ENCODE measurements around the gene C2CD2.
"Not testable (repeated sequence)": the region's sequence is repeated elsewhere in the genome, so short reads cannot be mapped to it uniquely, and the experiment has no call there.

Gene C2CD2

GRCh38 chr21:41965461-41966013 lies 11.7 kb upstream of the C2CD2 start:
- H3K9ac ChIP-seq (ENCODE audit: low read depth, low read length), result no peak overlapping the region
- no peak overlapping the region for H3K27ac ChIP-seq (ENCODE audit: low read depth, low read length)
- peaks cover 8% of the 10 kb centered on the region for H3K4me1 ChIP-seq (ENCODE audit: insufficient read depth, low read length)
- no peaks in the 10 kb centered on the region for H3K9me3 ChIP-seq (ENCODE audit: insufficient read depth, low read depth, low read length)
- no peaks in the 10 kb centered on the region for H3K36me3 ChIP-seq (ENCODE audit: insufficient read depth, low read length)
- no peaks in the 10 kb centered on the region for H3K27me3 ChIP-seq (ENCODE audit: insufficient read depth, low read length)
- no peak overlapping the region for H3K4me3 ChIP-seq (ENCODE audit: low read length)
- WGBS, result 95% methylated on average over 10 of the region's 10 CpGs

GRCh38 chr21:41965045-41965444 lies 11.2 kb upstream of the C2CD2 start:
- Histone ChIP-seq H3K27ac (ENCODE audit: low read depth, low read length) (no peak overlapping the region), H3K4me1 (ENCODE audit: insufficient read depth, low read length) (peaks cover 8% of the 10 kb centered on the region), H3K9ac (ENCODE audit: low read depth, low read length) (no peak overlapping the region), H3K27me3 (ENCODE audit: insufficient read depth, low read length) (no peaks in the 10 kb centered on the region), H3K4me3 (ENCODE audit: low read length) (no peak overlapping the region), H3K9me3 (ENCODE audit: insufficient read depth, low read depth, low read length) (no peaks in the 10 kb centered on the region), H3K36me3 (ENCODE audit: insufficient read depth, low read length) (no peaks in the 10 kb centered on the region)
- 88% methylated on average over 5 of the region's 5 CpGs for WGBS

- Histone ChIP-seq H3K27me3 (ENCODE audit: insufficient read depth, low read length) (no peaks in the 10 kb centered on the region), H3K9me3 (ENCODE audit: insufficient read depth, low read depth, low read length) (no peaks in the 10 kb centered on the region), H3K4me3 (ENCODE audit: low read length) (no peak overlapping the region), H3K4me1 (ENCODE audit: insufficient read depth, low read length) (peaks cover 8% of the 10 kb centered on the region), H3K9ac (ENCODE audit: low read depth, low read length) (no peak overlapping the region), H3K36me3 (ENCODE audit: insufficient read depth, low read length) (no peaks in the 10 kb centered on the region), H3K27ac (ENCODE audit: low read depth, low read length) (no peak overlapping the region)
- WGBS, result 91% methylated on average over 8 of the region's 8 CpGs
Observed at GRCh38 chr21:41964171-41964570, 10.4 kb upstream of the C2CD2 start.

GRCh38 chr21:41962425-41962966 lies 8.7 kb upstream of the C2CD2 start:
- 0 out of 2 replicates have a peak, but pooled peaks cover 4% of the 10 kb centered on the region for H3K4me1 ChIP-seq (ENCODE audit: insufficient read depth, low read length)
- no peak overlapping the region for H3K9ac ChIP-seq (ENCODE audit: low read depth, low read length)
- no peaks in the 10 kb centered on the region for H3K9me3 ChIP-seq (ENCODE audit: insufficient read depth, low read depth, low read length)
- no peaks in the 10 kb centered on the region for H3K27me3 ChIP-seq (ENCODE audit: insufficient read depth, low read length)
- H3K27ac ChIP-seq (ENCODE audit: low read depth, low read length), result no peak overlapping the region
- 88% methylated on average over 11 of the region's 11 CpGs for WGBS
- H3K36me3 ChIP-seq (ENCODE audit: insufficient read depth, low read length), result no peaks in the 10 kb centered on the region
- H3K4me3 ChIP-seq (ENCODE audit: low read length), result no peak overlapping the region

GRCh38 chr21:41961753-41962152 lies 7.9 kb upstream of the C2CD2 start:
- WGBS, result 81% methylated on average over 8 of the region's 8 CpGs
- H3K27me3 ChIP-seq (ENCODE audit: insufficient read depth, low read length), result no peaks in the 10 kb centered on the region

GRCh38 chr21:41961282-41961701 lies 7.5 kb upstream of the C2CD2 start:
- 92% methylated on average over 14 of the region's 14 CpGs for WGBS
- Histone ChIP-seq H3K9me3 (ENCODE audit: insufficient read depth, low read depth, low read length) (no peaks in the 10 kb centered on the region), H3K4me3 (ENCODE audit: low read length) (no peak overlapping the region), H3K27ac (ENCODE audit: low read depth, low read length) (no peak overlapping the region), H3K9ac (ENCODE audit: low read depth, low read length) (no peak overlapping the region), H3K4me1 (ENCODE audit: insufficient read depth, low read length) (0 out of 2 replicates have a peak, but pooled peaks cover 4% of the 10 kb centered on the region), H3K27me3 (ENCODE audit: insufficient read depth, low read length) (no peaks in the 10 kb centered on the region), H3K36me3 (ENCODE audit: insufficient read depth, low read length) (no peaks in the 10 kb centered on the region)

More at GRCh38 chr21:41961753-41962152, 7.9 kb upstream of the C2CD2 start:
- H3K9me3 ChIP-seq (ENCODE audit: insufficient read depth, low read depth, low read length), result no peaks in the 10 kb centered on the region
- no peak overlapping the region for H3K4me3 ChIP-seq (ENCODE audit: low read length)
- H3K36me3 ChIP-seq (ENCODE audit: insufficient read depth, low read length), result no peaks in the 10 kb centered on the region
- H3K9ac ChIP-seq (ENCODE audit: low read depth, low read length), result no peak overlapping the region
- H3K4me1 ChIP-seq (ENCODE audit: insufficient read depth, low read length), result 0 out of 2 replicates have a peak, but pooled peaks cover 4% of the 10 kb centered on the region
- H3K27ac ChIP-seq (ENCODE audit: low read depth, low read length), result no peak overlapping the region

- Histone ChIP-seq H3K27ac (ENCODE audit: low read depth, low read length) (no peak overlapping the region), H3K9ac (ENCODE audit: low read depth, low read length) (no peak overlapping the region)
Observed at GRCh38 chr21:41960386-41960785, 6.6 kb upstream of the C2CD2 start.

GRCh38 chr21:41959697-41960096 lies 5.9 kb upstream of the C2CD2 start:
- not testable (repeated sequence) for H3K36me3 ChIP-seq (ENCODE audit: insufficient read depth, low read length); H3K4me3 ChIP-seq (ENCODE audit: low read length); H3K27ac ChIP-seq (ENCODE audit: low read depth, low read length); H3K9me3 ChIP-seq (ENCODE audit: insufficient read depth, low read depth, low read length); H3K27me3 ChIP-seq (ENCODE audit: insufficient read depth, low read length); H3K9ac ChIP-seq (ENCODE audit: low read depth, low read length); H3K4me1 ChIP-seq (ENCODE audit: insufficient read depth, low read length)
- 95% methylated on average over 11 of the region's 11 CpGs for WGBS

More at GRCh38 chr21:41960386-41960785, 6.6 kb upstream of the C2CD2 start:
- H3K27me3 ChIP-seq (ENCODE audit: insufficient read depth, low read length), result no peaks in the 10 kb centered on the region
- H3K4me3 ChIP-seq (ENCODE audit: low read length), result no peak overlapping the region
- 0 out of 2 replicates have a peak, but pooled peaks cover 4% of the 10 kb centered on the region for H3K4me1 ChIP-seq (ENCODE audit: insufficient read depth, low read length)
- H3K36me3 ChIP-seq (ENCODE audit: insufficient read depth, low read length), result no peaks in the 10 kb centered on the region
- 80% methylated on average over 8 of the region's 8 CpGs for WGBS
- no peaks in the 10 kb centered on the region for H3K9me3 ChIP-seq (ENCODE audit: insufficient read depth, low read depth, low read length)

GRCh38 chr21:41958886-41959563 lies 5.2 kb upstream of the C2CD2 start:
- H3K9ac ChIP-seq (ENCODE audit: low read depth, low read length), result no peak overlapping the region

GRCh38 chr21:41957991-41958766 lies 4.4 kb upstream of the C2CD2 start:
- H3K9ac ChIP-seq (ENCODE audit: low read depth, low read length), result no peak overlapping the region
- 85% methylated on average over 24 of the region's 24 CpGs for WGBS
- 0 out of 2 replicates have a peak, but pooled peaks cover 4% of the 10 kb centered on the region for H3K4me1 ChIP-seq (ENCODE audit: insufficient read depth, low read length)
- no peaks in the 10 kb centered on the region for H3K36me3 ChIP-seq (ENCODE audit: insufficient read depth, low read length)
- H3K4me3 ChIP-seq (ENCODE audit: low read length), result no peak overlapping the region
- H3K27ac ChIP-seq (ENCODE audit: low read depth, low read length), result no peak overlapping the region
- H3K27me3 ChIP-seq (ENCODE audit: insufficient read depth, low read length), result peaks cover 3% of the 10 kb centered on the region
- no peaks in the 10 kb centered on the region for H3K9me3 ChIP-seq (ENCODE audit: insufficient read depth, low read depth, low read length)

More at GRCh38 chr21:41958886-41959563, 5.2 kb upstream of the C2CD2 start:
- H3K36me3 ChIP-seq (ENCODE audit: insufficient read depth, low read length), result no peaks in the 10 kb centered on the region
- no peak overlapping the region for H3K27ac ChIP-seq (ENCODE audit: low read depth, low read length)
- no peaks in the 10 kb centered on the region for H3K27me3 ChIP-seq (ENCODE audit: insufficient read depth, low read length)
- no peaks in the 10 kb centered on the region for H3K9me3 ChIP-seq (ENCODE audit: insufficient read depth, low read depth, low read length)
- WGBS, result 95% methylated on average over 16 of the region's 16 CpGs
- H3K4me1 ChIP-seq (ENCODE audit: insufficient read depth, low read length), result 0 out of 2 replicates have a peak, but pooled peaks cover 4% of the 10 kb centered on the region
- no peak overlapping the region for H3K4me3 ChIP-seq (ENCODE audit: low read length)

Measured in HUES64 (cell line).